Measurements from ENCODE around the gene DECR2.

DECR2 gene

DNA sequence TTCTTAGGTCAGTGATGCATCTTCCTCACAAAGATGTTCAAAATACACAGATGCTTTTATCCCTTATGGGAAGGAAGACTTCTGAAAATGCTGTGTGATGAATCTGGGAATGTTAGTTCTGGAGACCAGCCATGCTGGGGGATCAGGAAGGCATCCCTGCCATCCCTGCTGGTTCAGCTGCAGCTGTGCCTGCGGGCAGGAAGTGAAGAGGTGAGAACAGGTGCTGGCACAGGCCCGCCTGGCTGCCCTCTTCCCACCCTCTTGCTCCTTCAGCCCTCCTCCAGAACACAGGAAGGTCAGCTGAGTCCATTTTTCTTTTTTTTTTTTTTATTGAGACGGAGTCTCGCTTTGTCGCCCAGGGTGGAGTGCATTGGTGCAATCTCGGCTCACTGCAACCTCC lies 38.9 kb downstream of the DECR2 start:
- Histone ChIP-seq H3K27ac (ENCODE audit: extremely low read depth, low read depth, low read length) (no peak overlapping the region), H3K4me3 (ENCODE audit: low read depth, low read length) (no peak overlapping the region), H3K36me3 (ENCODE audit: control insufficient read depth in 2 of 2, insufficient read depth in 1 of 2, low read length in 2 of 2) (peaks cover 0 to 11% of the 10 kb centered on the region in 2 experiments; a peak in 2 of 3 replicates), H3K4me1 (ENCODE audit: control insufficient read depth, insufficient read depth, low read length) (0 out of 2 replicates have a peak, but pooled peaks cover 3% of the 10 kb centered on the region), H3K9me3 (ENCODE audit: control insufficient read depth, insufficient read depth, low read depth, low read length) (no peaks in the 10 kb centered on the region)
- POLR2A ChIA-PET = interaction anchor here (0.7 kb wide), 1 partner anchor 60 kb away, joined by 5 read pairs; no protein-coding TSS in a partner anchor
- TF ChIP-seq EGR2 (tag by site-specific recombination; IDR thresholded peaks at IDR 0.05; ENCODE audit: low read depth) = no peak
- TF ChIP-seq ZNF776 (tag by site-specific recombination; IDR thresholded peaks at IDR 0.05; ENCODE audit: borderline replicate concordance) = no peak
- TF ChIP-seq ZNF391 (tag by site-specific recombination; IDR thresholded peaks at IDR 0.05; ENCODE audit: borderline replicate concordance, low read depth) = no peak
- no peak for TF ChIP-seq SALL2 (tag by site-specific recombination; IDR thresholded peaks at IDR 0.05; ENCODE audit: borderline replicate concordance)
- TF ChIP-seq KLF16 (tag by site-specific recombination; IDR thresholded peaks at IDR 0.05) = no peak
- TF ChIP-seq MYNN (tag by site-specific recombination; IDR thresholded peaks at IDR 0.05; ENCODE audit: borderline replicate concordance) = no peak
- TF ChIP-seq, protein P1, sequence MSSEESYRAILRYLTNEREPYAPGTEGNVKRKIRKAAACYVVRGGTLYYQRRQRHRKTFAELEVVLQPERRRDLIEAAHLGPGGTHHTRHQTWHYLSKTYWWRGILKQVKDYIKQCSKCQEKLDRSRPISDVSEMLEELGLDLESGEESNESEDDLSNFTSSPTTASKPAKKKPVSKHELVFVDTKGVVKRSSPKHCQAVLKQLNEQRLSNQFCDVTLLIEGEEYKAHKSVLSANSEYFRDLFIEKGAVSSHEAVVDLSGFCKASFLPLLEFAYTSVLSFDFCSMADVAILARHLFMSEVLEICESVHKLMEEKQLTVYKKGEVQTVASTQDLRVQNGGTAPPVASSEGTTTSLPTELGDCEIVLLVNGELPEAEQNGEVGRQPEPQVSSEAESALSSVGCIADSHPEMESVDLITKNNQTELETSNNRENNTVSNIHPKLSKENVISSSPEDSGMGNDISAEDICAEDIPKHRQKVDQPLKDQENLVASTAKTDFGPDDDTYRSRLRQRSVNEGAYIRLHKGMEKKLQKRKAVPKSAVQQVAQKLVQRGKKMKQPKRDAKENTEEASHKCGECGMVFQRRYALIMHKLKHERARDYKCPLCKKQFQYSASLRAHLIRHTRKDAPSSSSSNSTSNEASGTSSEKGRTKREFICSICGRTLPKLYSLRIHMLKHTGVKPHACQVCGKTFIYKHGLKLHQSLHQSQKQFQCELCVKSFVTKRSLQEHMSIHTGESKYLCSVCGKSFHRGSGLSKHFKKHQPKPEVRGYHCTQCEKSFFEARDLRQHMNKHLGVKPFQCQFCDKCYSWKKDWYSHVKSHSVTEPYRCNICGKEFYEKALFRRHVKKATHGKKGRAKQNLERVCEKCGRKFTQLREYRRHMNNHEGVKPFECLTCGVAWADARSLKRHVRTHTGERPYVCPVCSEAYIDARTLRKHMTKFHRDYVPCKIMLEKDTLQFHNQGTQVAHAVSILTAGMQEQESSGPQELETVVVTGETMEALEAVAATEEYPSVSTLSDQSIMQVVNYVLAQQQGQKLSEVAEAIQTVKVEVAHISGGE (tag by site-specific recombination; conservative IDR thresholded peaks at IDR 0.05; ENCODE audit: low read depth) = no peak
- TF ChIP-seq ZBTB21 (tag by site-specific recombination; IDR thresholded peaks at IDR 0.05) = no peak
- CTCF ChIA-PET = no interaction called here

DNA sequence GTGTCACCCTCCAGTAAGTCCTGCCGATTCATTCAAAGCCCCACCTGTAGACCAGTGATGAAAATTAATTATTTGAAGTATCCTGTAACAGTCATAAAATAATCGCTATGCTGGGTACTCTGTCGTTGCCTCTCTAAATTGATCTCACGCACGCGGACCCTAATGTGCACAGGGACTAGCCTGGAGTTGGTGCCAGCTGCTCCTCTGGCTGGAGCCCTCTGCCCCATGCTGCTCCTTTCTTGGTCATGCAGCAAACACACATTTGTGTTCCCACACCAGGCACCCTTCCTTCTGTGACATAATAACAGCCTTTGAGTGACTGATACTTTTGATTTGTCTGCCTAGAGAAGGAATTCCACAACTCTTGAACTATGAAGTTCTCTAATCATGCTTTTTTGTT lies 39.8 kb downstream of the DECR2 start:
- TF ChIP-seq ZNF394 (tag by site-specific recombination; IDR thresholded peaks at IDR 0.05; ENCODE audit: borderline replicate concordance) (0 out of 2 replicates have a peak, but pooled peaks have one; percentile 17), ZIC2 (tag by site-specific recombination; IDR thresholded peaks at IDR 0.05) (peak; percentile 51), ZNF121 (tag by site-specific recombination; IDR thresholded peaks at IDR 0.05) (no peak)
- POLR2A ChIA-PET = interaction anchor here (0.7 kb wide), 1 partner anchor 61 kb away, joined by 5 read pairs; no protein-coding TSS in a partner anchor
- H3K9me3 ChIP-seq (ENCODE audit: control insufficient read depth, insufficient read depth, low read depth, low read length) = no peaks in the 10 kb centered on the region
- H3K4me3 ChIP-seq (ENCODE audit: low read depth, low read length) = no peak overlapping the region
- 0 out of 2 replicates have a peak, but pooled peaks cover 3% of the 10 kb centered on the region for H3K4me1 ChIP-seq (ENCODE audit: control insufficient read depth, insufficient read depth, low read length)
- CTCF ChIA-PET = no interaction called here
- peaks cover 0 to 11% of the 10 kb centered on the region in 2 experiments; a peak in 2 of 3 replicates for H3K36me3 ChIP-seq (ENCODE audit: control insufficient read depth in 2 of 2, insufficient read depth in 1 of 2, low read length in 2 of 2)
- H3K27ac ChIP-seq (ENCODE audit: extremely low read depth, low read depth, low read length) = no peak overlapping the region

DNA sequence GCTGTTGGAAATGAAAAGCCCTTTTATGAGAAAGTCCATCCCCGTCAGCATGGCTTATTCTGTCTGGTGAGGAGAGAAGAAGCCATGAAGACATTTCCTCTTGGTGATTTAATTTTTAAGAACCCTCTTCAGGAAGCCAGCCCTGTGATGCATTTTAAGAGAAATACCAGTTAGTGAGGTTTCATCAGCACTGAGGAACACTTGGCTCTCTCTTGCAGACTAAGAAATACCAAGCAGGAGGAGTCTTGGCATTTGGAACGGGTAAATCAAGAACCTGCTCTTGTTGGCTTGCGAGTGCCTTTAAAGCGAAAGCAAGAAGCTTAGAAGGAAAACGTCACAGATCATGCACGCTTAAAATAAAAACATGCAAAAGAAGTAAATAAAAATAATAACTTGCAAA lies 41.3 kb downstream of the DECR2 start:
- H3K4me1 ChIP-seq (ENCODE audit: control insufficient read depth, insufficient read depth, low read length) = 0 out of 2 replicates have a peak, but pooled peaks cover 3% of the 10 kb centered on the region
- no peak overlapping the region for H3K27ac ChIP-seq (ENCODE audit: extremely low read depth, low read depth, low read length)
- POLR2A ChIA-PET = no interaction called here
- no peaks in the 10 kb centered on the region for H3K9me3 ChIP-seq (ENCODE audit: control insufficient read depth, insufficient read depth, low read depth, low read length)
- no peak overlapping the region for H3K4me3 ChIP-seq (ENCODE audit: low read depth, low read length)
- peaks cover 0 to 11% of the 10 kb centered on the region in 2 experiments; a peak in 2 of 3 replicates for H3K36me3 ChIP-seq (ENCODE audit: control insufficient read depth in 2 of 2, insufficient read depth in 1 of 2, low read length in 2 of 2)
- no peak for TF ChIP-seq ZNF112 (tag by site-specific recombination; IDR thresholded peaks at IDR 0.05)
- no peak for TF ChIP-seq ZNF211 (tag by site-specific recombination; IDR thresholded peaks at IDR 0.05; ENCODE audit: low read depth)
- CTCF ChIA-PET = interaction anchor here (1.3 kb wide), 1 partner anchor 347 kb away, joined by 3 read pairs; no protein-coding TSS in a partner anchor

DNA sequence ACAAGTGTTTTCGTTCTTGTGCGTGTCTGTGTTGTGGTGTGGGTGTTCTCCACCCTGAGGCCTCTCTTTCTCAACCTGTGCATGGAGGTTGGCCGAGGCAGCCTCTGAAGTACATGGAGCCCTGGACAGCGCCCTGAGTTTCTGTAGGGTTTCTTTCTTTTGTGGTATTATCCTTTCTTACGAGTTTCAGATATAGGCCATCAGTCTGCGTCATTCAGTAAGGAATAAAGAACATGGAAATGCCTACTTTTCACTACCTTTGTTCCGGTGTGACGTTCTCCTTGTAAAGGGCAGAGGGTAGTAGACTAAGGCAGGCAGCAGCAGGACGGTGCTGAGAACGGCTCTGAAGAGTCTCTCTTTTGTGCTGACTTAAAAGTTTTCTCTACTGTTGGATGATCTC lies 42.3 kb downstream of the DECR2 start:
- TF ChIP-seq, protein P2, sequence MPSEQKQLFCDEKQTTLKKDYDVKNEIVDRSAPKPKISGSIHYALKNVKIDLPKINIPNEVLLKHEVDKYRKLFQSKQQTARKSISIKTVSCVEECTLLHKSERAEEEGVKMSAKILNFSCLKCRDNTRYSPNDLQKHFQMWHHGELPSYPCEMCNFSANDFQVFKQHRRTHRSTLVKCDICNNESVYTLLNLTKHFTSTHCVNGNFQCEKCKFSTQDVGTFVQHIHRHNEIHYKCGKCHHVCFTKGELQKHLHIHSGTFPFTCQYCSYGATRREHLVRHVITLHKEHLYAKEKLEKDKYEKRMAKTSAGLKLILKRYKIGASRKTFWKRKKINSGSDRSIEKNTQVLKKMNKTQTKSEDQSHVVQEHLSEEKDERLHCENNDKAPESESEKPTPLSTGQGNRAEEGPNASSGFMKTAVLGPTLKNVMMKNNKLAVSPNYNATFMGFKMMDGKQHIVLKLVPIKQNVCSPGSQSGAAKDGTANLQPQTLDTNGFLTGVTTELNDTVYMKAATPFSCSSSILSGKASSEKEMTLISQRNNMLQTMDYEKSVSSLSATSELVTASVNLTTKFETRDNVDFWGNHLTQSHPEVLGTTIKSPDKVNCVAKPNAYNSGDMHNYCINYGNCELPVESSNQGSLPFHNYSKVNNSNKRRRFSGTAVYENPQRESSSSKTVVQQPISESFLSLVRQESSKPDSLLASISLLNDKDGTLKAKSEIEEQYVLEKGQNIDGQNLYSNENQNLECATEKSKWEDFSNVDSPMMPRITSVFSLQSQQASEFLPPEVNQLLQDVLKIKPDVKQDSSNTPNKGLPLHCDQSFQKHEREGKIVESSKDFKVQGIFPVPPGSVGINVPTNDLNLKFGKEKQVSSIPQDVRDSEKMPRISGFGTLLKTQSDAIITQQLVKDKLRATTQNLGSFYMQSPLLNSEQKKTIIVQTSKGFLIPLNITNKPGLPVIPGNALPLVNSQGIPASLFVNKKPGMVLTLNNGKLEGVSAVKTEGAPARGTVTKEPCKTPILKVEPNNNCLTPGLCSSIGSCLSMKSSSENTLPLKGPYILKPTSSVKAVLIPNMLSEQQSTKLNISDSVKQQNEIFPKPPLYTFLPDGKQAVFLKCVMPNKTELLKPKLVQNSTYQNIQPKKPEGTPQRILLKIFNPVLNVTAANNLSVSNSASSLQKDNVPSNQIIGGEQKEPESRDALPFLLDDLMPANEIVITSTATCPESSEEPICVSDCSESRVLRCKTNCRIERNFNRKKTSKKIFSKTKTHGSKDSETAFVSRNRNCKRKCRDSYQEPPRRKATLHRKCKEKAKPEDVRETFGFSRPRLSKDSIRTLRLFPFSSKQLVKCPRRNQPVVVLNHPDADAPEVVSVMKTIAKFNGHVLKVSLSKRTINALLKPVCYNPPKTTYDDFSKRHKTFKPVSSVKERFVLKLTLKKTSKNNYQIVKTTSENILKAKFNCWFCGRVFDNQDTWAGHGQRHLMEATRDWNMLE (tag by site-specific recombination; conservative IDR thresholded peaks at IDR 0.05; ENCODE audit: low read depth) = no peak
- TF ChIP-seq, protein P3, sequence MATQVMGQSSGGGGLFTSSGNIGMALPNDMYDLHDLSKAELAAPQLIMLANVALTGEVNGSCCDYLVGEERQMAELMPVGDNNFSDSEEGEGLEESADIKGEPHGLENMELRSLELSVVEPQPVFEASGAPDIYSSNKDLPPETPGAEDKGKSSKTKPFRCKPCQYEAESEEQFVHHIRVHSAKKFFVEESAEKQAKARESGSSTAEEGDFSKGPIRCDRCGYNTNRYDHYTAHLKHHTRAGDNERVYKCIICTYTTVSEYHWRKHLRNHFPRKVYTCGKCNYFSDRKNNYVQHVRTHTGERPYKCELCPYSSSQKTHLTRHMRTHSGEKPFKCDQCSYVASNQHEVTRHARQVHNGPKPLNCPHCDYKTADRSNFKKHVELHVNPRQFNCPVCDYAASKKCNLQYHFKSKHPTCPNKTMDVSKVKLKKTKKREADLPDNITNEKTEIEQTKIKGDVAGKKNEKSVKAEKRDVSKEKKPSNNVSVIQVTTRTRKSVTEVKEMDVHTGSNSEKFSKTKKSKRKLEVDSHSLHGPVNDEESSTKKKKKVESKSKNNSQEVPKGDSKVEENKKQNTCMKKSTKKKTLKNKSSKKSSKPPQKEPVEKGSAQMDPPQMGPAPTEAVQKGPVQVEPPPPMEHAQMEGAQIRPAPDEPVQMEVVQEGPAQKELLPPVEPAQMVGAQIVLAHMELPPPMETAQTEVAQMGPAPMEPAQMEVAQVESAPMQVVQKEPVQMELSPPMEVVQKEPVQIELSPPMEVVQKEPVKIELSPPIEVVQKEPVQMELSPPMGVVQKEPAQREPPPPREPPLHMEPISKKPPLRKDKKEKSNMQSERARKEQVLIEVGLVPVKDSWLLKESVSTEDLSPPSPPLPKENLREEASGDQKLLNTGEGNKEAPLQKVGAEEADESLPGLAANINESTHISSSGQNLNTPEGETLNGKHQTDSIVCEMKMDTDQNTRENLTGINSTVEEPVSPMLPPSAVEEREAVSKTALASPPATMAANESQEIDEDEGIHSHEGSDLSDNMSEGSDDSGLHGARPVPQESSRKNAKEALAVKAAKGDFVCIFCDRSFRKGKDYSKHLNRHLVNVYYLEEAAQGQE (tag by site-specific recombination; IDR thresholded peaks at IDR 0.05) = peak; percentile 67
- peaks cover 0 to 11% of the 10 kb centered on the region in 2 experiments; a peak in 2 of 3 replicates for H3K36me3 ChIP-seq (ENCODE audit: control insufficient read depth in 2 of 2, insufficient read depth in 1 of 2, low read length in 2 of 2)
- ChIA-PET POLR2A (no interaction called here), CTCF (interaction anchor here (1.3 kb wide), 1 partner anchor 348 kb away, joined by 3 read pairs; no protein-coding TSS in a partner anchor)
- H3K9me3 ChIP-seq (ENCODE audit: control insufficient read depth, insufficient read depth, low read depth, low read length) = no peaks in the 10 kb centered on the region
- no peak overlapping the region for H3K4me3 ChIP-seq (ENCODE audit: low read depth, low read length)
- no peak overlapping the region for H3K27ac ChIP-seq (ENCODE audit: extremely low read depth, low read depth, low read length)
- 0 out of 2 replicates have a peak, but pooled peaks cover 3% of the 10 kb centered on the region for H3K4me1 ChIP-seq (ENCODE audit: control insufficient read depth, insufficient read depth, low read length)
